GM12891 (cell line): ENCODE data around the gene MAGI1.

Experiments used
- DNase-seq: peaks from one replicate; pipeline ENCODE4 v3.0.0; 2011; ENCODE audit warnings: low spot score; ENCODE audit not compliant: insufficient read length
- FAIRE-seq: peaks from 2 replicates; lab custom pipeline; 2011; peaks lifted over from hg19 to GRCh38; lab: Jason Lieb, UNC
- PAX5 ChIP-seq: IDR thresholded peaks from 2 replicates; pipeline ENCODE4 v1.6.1; 2011; ENCODE audit warnings: low read length, moderate library complexity, mild to moderate bottlenecking; ENCODE audit not compliant: insufficient read depth, severe bottlenecking
- POLR2A ChIP-seq: IDR thresholded peaks from 2 replicates; pipeline ENCODE4 v1.6.1; 2011; ENCODE audit warnings: low read depth, low read length, control low read depth
- POLR2AphosphoS5 ChIP-seq: IDR thresholded peaks from 2 replicates; pipeline ENCODE4 v1.6.1; 2011; ENCODE audit warnings: low read depth, low read length, control low read depth
- POU2F2 ChIP-seq: IDR thresholded peaks from 2 replicates; pipeline ENCODE4 v1.6.1; 2011; ENCODE audit warnings: low read depth, mild to moderate bottlenecking, control low read depth, low read length, moderate library complexity
- SPI1 ChIP-seq: IDR thresholded peaks from 2 replicates; pipeline ENCODE4 v1.6.1; 2011; ENCODE audit warnings: low read depth, low read length, control low read depth
- TAF1 ChIP-seq: IDR thresholded peaks from 2 replicates; pipeline ENCODE4 v1.6.1; 2011; ENCODE audit warnings: low read depth, low read length, control low read depth

Gene MAGI1

DNA sequence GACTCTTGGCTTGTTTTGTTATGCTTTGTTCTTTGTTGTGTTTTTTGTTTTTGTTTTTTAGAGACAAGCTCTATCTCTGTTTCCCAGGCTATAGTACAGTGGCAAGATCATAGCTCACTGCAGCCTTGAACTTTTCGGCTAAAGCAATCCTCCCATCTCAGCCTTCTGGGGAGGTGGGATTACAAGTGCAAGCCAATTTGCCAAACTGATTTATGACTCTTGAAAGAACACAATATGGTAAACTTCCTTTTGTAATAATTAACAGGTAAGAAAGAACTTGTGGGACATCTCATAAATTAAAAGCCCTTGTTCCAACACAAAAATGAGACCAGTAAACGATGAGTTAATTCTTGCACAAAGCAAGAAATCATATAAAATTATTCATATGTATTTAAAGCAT, 476.3 kb downstream of the MAGI1 start:
- TF ChIP-seq SPI1 (no peak), PAX5 (no peak), POLR2A (no peak), POU2F2 (no peak), POLR2AphosphoS5 (no peak), TAF1 (no peak)

DNA sequence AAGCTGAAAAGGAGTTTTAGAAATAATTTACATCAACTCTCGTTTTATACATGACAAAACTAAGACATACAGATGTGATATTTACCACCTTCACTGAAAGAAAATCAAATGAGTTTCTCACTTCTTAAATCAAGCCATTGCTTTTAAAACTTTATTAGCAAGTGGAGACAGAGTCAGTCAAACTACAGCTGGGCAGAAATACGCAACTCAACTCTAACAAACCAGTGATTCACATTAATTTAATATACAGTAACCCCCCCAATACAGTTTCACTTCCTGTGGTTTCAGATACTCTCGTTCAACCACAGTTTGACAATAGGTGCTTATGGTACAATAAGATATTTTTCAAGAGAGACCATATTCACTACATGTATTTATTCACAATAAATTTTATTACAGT, 477.1 kb downstream of the MAGI1 start:
- no peak for TF ChIP-seq POLR2A
- peak; percentile 44 for TF ChIP-seq SPI1
- FAIRE-seq, result no peak

More for the DNA sequence above, 476.3 kb downstream of the MAGI1 start:
- DNase-seq (no peak), FAIRE-seq (no peak)

DNA sequence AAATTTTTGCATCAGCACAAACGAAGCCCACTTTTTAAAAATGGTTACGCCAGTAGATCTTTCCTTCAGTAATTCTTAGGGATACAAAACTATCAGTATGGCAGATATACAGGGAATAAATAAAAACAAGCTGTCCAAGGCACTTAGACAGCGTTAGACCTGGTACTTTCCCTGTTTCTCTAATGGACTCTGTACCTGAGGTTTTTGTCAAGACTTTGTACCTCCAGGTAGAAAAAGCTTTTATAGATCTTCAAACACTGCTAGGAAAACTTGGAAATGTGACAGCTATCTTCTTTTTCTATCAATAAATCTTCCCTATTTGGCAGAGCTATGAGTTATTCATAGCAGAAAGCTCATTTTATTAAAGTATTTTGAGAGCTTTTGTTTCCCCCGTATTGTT, 477.8 kb downstream of the MAGI1 start:
- FAIRE-seq (no peak), DNase-seq (no peak)
- no peak for TF ChIP-seq TAF1
- TF ChIP-seq PAX5, result no peak
- no peak for TF ChIP-seq SPI1
- TF ChIP-seq POLR2A, result no peak
- TF ChIP-seq POU2F2, result no peak
- TF ChIP-seq POLR2AphosphoS5, result no peak

More for the DNA sequence above, 477.1 kb downstream of the MAGI1 start:
- no peak for DNase-seq

DNA sequence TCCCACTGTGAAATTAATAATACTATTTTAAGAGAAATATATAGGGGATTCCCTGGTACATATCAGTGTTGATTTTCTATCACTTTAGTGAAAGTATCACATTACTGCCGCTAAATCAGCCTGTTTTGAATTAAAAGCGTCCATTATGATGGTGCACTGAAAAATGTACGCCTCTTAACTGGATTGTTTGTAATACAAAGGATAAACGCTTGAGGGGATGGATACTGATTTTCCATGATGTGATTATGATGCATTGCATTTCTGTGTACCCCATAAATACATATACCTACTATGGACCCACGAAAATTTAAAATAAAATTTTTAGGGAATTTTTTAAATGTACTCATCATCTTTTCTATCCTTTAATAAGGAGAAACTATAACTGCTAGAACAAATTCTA, 478.6 kb downstream of the MAGI1 start:
- DNase-seq, result no peak
- TF ChIP-seq POLR2AphosphoS5 (no peak), SPI1 (no peak), TAF1 (no peak), POLR2A (no peak)
- FAIRE-seq, result no peak

DNA sequence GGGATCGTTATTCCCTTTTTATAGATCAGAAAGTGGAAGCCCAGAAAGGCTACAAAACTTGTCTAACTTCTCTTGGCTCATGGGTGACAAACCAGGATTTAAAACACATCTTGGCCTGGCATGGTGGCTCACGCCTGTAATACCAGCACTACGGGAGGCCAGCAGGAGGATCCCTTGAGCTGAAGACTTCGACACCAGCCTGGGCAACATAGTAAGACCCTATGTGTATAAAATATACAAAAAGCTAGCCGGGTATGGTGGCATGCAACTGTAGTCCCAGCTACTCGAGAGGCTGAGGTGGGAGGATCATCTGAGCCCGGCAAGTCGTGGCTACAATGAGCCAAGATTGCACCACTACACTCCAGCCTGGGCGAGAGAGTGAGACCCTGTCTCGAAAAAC, 479.1 kb downstream of the MAGI1 start:
- FAIRE-seq (no peak), DNase-seq (no peak)
- TF ChIP-seq SPI1 (no peak), POLR2A (no peak), POU2F2 (no peak), POLR2AphosphoS5 (no peak), PAX5 (no peak)

DNA sequence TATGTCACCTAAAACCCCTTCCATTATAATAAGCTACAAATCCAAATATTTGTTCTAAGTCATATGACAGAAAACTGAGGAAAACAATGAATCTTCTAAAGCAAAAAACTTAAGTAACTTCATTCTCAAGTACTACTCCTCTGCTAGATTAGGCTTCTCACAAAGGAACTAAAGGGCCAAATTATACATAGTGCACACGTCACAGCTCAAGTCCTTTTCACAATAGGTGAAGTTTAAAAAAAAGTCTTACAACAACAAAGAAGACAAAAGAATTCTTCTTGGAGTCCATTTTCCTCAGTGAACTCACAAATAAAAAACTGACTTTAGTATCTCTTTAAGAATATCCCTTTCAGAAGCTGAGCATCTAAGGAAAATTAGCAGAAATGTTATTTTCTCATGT, 479.9 kb downstream of the MAGI1 start:
- TF ChIP-seq PAX5, result no peak
- no peak for TF ChIP-seq TAF1
- DNase-seq, result no peak
- FAIRE-seq, result no peak

DNA sequence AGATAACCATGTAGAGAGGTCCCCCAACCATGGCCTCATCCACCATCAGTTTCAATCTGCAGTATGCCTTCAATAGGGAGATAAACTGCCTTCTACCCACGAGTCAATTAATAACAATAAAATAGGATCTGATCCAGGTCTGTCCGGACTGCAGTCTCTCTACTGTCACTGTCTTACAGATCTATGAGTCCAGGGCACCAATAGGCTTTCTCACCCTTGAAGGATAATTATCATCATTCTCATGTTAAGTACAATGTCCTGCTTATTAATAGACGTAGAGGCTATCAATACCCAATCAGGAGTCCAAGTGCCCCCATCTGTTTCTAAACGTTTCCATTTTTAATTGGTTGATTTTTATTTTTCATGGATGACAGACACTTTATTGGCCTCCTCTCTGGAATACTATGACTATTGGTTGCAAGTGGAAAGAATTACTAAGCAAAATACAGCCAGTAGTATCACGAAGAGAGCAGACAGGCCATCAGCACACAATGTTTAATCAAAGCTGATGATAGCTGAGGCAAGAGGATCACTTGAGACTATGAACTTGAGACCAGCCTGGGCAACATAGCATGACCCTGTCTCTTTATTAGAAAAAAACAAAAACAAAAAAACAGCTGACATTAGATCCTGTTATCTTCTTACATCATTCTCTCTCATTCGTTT, 480.7 kb downstream of the MAGI1 start:
- no peak for TF ChIP-seq POLR2AphosphoS5
- no peak for TF ChIP-seq POU2F2
- no peak for TF ChIP-seq TAF1
- no peak for TF ChIP-seq PAX5
- no peak for TF ChIP-seq SPI1
- TF ChIP-seq POLR2A, result no peak
- no peak for FAIRE-seq
- DNase-seq, result no peak

DNA sequence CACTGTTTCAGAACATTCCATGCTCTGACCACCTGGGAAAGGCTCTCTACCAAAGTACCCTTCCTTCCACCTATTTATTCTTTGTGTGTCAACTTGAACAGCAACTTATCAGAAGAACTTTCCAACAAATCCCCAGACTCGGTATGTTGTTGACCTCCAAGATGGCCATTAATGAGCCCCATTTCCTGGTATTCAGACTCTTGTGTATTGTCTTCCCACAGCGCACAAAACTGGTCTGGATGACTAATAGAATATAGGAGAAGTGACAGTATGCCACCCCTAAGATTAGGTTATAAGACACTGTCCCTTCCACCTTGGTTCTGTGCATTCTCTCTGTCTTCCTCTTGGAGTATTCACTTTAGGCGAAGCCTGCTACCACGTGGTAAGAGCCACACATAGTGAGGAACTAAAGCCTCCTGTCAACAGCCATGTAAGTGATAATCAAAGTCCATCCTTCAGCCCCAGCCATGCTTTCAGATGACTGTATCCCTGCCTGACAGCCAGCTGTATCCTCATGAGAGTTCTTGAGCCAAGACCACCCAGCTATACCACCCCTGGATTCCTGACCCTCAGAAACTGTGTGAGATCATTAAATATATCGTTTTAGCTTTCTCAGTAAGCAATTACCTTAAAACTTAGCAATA, 481.7 kb downstream of the MAGI1 start:
- FAIRE-seq (no peak), DNase-seq (no peak)
- TF ChIP-seq PAX5 (no peak), SPI1 (no peak), TAF1 (no peak), POU2F2 (no peak), POLR2AphosphoS5 (no peak), POLR2A (no peak)

DNA sequence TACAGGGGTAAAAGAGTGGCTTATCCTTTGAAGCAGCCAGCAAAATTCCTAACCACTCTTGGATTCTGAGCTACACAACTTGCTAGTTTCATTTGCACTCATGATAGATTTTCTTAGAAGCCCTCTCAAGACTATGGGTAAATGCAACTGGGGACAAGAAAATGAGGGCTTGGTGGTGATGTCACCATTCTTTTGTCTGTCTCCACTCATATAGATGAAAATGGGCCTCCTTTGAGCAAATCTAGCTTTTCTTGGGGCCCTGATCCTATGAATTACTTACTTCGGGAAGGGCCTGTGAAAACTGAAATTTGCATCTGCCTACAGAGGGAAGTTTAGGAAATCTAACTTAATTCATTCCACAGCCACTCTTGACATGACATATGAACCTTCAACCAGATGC, 486.3 kb downstream of the MAGI1 start:
- no peak for TF ChIP-seq POU2F2
- no peak for TF ChIP-seq TAF1
- TF ChIP-seq POLR2A, result no peak
- TF ChIP-seq SPI1, result no peak
- no peak for TF ChIP-seq POLR2AphosphoS5
- TF ChIP-seq PAX5, result no peak
- no peak for FAIRE-seq
- no peak for DNase-seq

DNA sequence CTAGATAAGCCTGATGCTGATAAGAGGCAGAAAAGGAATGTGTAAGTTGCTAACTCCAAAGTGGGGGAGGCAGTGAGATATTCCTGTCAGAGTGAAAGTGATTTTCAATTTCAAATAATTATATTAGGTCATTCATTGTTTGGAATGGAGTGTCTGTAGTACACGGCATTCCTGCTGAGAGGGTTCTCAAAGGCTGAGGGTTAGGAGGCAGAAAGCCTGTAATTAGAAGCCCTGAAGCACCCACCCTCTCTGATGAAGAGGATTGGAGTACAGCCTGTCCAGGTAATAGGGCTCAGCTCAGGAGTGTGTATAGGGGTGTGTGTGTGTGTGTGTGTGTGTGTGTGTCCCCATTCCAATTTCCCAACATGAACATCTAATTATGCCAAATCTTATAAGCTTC, 486.8 kb downstream of the MAGI1 start:
- FAIRE-seq (no peak), DNase-seq (no peak)
- TF ChIP-seq SPI1 (no peak), PAX5 (no peak), TAF1 (no peak), POU2F2 (no peak), POLR2AphosphoS5 (no peak), POLR2A (no peak)
